Activated CD8-positive, alpha-beta memory T cell treated with anti-CD3 and anti-CD28 coated beads, Interleukin-2, amount 10 ng/mL, durations not matched to agents 7 days and 5 days (primary cell): ENCODE measurements around the gene TFCP2. TPM values are rescaled to one million over a fixed set of nuclear protein-coding genes. Genes with fewer than 3 reads are reported as not detected.
A peak's percentile ranks its signal among the peaks of the same experiment; 100 is the strongest.

ENCODE experiments used
- ATAC-seq: fragments of 150-1000 bp; cut with Tn5 transposase; one replicate; pipeline ENCODE4 v1.10.0; 2021; ENCODE audit warnings: moderate library complexity
- CTCF ChIA-PET: fragments of 350-600 bp; sonication (Branson Sonifier 250); formaldehyde crosslinking; loops from one replicate; lab custom pipeline; 2021; ENCODE audit warnings: antibody characterized with exemption; lab: Charles Lee
- DNase-seq: peaks from one replicate; pipeline ENCODE4 v3.0.0-alpha.2; 2020
- H3K27ac Mint-ChIP-seq: one replicate; pipeline ENCODE4 v1.8.0; 2021; ENCODE audit warnings: mild to moderate bottlenecking, mixed read lengths
- H3K27me3 Mint-ChIP-seq: one replicate; pipeline ENCODE4 v1.8.0; 2021; ENCODE audit warnings: mixed read lengths
- H3K36me3 Mint-ChIP-seq: one replicate; pipeline ENCODE4 v1.8.0; 2021; ENCODE audit warnings: mild to moderate bottlenecking, mixed read lengths
- H3K4me1 Mint-ChIP-seq: one replicate; pipeline ENCODE4 v1.8.0; 2021; ENCODE audit warnings: mixed read lengths
- H3K4me3 Mint-ChIP-seq: one replicate; pipeline ENCODE4 v1.8.0; 2021; ENCODE audit warnings: mild to moderate bottlenecking, moderate library complexity, mixed read lengths
- H3K9me3 Mint-ChIP-seq: one replicate; pipeline ENCODE4 v1.8.0; 2022; ENCODE audit warnings: low read depth, mixed read lengths
- total RNA-seq, 2 experiments: library from RNA; stranded (reverse); gene quantifications; one replicate each; pipeline ENCODE4 v1.2.3, GENCODE V29; 2021

TFCP2 gene
- total RNA-seq, 2 experiments from 2014 or later = 34.7 to 40.5 TPM

DNA sequence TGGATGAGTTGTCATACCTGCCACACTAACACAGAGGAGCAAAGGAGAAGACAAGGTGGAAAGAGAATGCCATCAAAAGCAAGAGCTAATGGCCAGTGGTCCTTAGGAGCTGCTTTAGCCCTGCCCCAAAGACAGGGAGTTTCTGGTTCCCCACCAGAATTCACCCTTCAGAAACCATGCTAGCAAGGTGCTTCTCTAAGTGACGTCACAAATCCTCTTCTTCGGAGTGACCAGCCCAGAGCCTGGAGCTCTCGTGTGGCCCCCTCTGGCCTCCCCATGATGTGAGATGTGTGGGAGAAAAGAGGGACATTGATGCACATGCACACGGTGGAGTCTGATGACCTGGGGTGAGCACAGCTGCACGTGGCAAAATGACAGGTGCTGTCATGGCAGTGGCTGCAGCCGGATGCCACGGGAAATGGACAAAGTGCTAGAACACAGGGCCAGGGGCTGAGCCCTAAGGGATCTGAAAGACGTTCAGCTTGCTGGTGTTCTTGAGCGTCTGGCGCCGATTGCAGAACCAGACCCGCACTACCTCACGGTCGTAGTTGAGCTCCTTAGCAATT lies 16.9 kb upstream of the TFCP2 start:
- CTCF ChIA-PET = no interaction called here
- Mint-ChIP-seq H3K4me1 (peaks cover 7% of the 10 kb centered on the region), H3K27me3 (no peaks in the 10 kb centered on the region), H3K36me3 (no peaks in the 10 kb centered on the region), H3K9me3 (no peaks in the 10 kb centered on the region), H3K27ac (no peak overlapping the region), H3K4me3 (no peak overlapping the region)
- DNase-seq (no peak), ATAC-seq (no peak)

DNA sequence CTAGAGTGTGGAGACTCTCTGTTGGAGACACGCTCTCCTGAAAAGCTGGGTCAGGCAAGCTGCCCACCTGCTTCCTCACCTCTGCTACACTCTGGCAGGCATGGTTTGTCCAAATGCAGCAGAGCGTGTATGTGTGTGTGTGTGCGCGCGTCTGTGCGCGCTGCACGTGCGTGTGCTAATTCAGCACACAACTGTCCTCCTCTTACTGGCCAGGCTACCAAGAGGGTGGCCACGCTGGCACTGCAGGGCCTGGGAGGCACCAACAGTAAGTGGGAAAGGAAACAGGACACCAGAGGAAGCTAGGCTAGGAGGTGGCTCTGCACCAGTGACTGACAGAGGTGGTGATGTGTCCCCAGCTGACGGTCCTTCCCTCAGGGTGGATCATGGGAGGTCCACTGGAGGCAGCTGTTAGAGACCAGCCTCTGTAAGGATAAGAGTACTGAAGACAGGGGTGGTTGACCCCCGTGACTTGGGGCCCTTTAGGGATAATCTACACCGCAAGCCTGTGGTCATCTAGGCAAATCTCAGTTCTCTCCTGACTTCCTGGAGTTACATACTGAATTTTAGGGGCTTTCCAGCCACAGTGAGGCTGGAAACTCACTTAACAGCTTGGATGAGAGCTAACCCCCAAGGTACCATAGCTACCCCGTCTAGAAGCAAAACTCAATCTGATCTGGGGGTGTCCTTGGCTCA lies 15.6 kb upstream of the TFCP2 start:
- DNase-seq (no peak), ATAC-seq (no peak)
- no peak overlapping the region for H3K27ac Mint-ChIP-seq
- no peaks in the 10 kb centered on the region for H3K9me3 Mint-ChIP-seq
- CTCF ChIA-PET = no interaction called here
- peaks cover 7% of the 10 kb centered on the region for H3K4me1 Mint-ChIP-seq
- H3K27me3 Mint-ChIP-seq = no peaks in the 10 kb centered on the region
- H3K4me3 Mint-ChIP-seq = no peak overlapping the region
- H3K36me3 Mint-ChIP-seq = no peaks in the 10 kb centered on the region

- CTCF ChIA-PET = no interaction called here
- Mint-ChIP-seq H3K36me3 (no peaks in the 10 kb centered on the region), H3K4me1 (peaks cover 7% of the 10 kb centered on the region), H3K9me3 (no peaks in the 10 kb centered on the region), H3K27me3 (no peaks in the 10 kb centered on the region), H3K27ac (no peak overlapping the region), H3K4me3 (no peak overlapping the region)
- ATAC-seq (no peak), DNase-seq (no peak)
Observed at GRCh38 chr12:51187370-51187987, 14.5 kb upstream of the TFCP2 start.

DNA sequence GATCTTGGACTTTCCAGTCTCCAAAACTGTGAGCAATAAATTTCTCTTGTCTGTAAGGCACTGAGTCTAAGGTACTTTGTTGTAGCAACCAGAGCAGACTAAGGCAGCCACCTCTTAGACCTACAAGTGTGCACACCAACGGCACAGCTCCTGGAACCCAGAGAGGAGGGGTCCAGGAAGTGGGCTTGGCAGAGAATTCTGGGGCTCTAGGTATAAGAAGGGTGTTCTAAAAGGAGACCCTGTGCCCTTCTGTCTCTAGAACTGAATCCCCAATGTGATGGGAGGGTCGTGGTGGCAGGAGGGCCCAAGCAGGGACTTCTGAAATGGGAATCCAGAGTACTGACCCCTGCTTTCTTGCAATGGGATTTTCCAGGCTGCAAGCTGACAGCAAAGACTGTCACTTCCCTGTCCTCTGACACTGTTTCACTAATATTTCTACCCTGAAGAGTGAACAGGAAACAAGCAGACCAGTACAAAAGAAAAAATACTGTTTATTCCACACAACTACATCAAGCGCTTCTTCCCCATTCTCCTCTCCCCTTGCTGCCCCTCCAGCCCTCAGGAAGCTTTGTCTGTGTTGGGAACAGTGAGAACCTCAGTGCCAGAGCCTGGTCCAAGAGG lies 13.6 kb upstream of the TFCP2 start:
- Mint-ChIP-seq H3K9me3 (no peaks in the 10 kb centered on the region), H3K27ac (no peak overlapping the region), H3K4me1 (peaks cover 7% of the 10 kb centered on the region), H3K27me3 (no peaks in the 10 kb centered on the region), H3K4me3 (no peak overlapping the region), H3K36me3 (no peaks in the 10 kb centered on the region)
- DNase-seq = no peak
- no peak for ATAC-seq
- CTCF ChIA-PET = no interaction called here

GRCh38 chr12:51185171-51185717 lies 12.3 kb upstream of the TFCP2 start:
- no peaks in the 10 kb centered on the region for H3K27me3 Mint-ChIP-seq
- no peak overlapping the region for H3K27ac Mint-ChIP-seq
- no peak for DNase-seq
- ATAC-seq = no peak
- H3K36me3 Mint-ChIP-seq = no peaks in the 10 kb centered on the region
- H3K9me3 Mint-ChIP-seq = no peaks in the 10 kb centered on the region
- CTCF ChIA-PET = no interaction called here
- H3K4me3 Mint-ChIP-seq = no peak overlapping the region
- peaks cover 7% of the 10 kb centered on the region for H3K4me1 Mint-ChIP-seq

DNA sequence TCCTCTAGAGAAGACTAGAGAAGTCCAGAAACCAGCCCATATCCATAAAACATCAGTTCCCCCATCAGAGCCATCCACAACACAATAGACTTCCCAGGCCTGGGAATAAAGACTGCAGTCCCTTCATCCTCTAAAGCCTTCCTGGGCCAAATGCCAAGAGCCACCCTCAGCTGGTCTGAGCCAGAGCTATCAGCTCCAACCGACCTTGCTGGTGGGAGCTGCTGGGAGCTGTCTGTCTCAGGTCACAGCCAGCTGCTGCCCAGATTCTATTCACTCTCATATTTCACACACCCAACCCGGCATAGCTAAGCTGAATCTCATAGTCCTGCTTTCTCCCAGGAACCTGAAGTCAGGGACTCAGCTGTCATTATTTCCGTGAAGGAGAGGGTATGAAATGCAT lies 10.9 kb upstream of the TFCP2 start:
- Mint-ChIP-seq H3K27ac (no peak overlapping the region), H3K36me3 (no peaks in the 10 kb centered on the region), H3K4me3 (no peak overlapping the region), H3K27me3 (no peaks in the 10 kb centered on the region), H3K4me1 (peaks cover 5% of the 10 kb centered on the region), H3K9me3 (no peaks in the 10 kb centered on the region)
- CTCF ChIA-PET = interaction anchor here (1.2 kb wide), 1 partner anchor 157 kb away, joined by 3 read pairs; no protein-coding TSS in a partner anchor
- DNase-seq (no peak), ATAC-seq (no peak)

DNA sequence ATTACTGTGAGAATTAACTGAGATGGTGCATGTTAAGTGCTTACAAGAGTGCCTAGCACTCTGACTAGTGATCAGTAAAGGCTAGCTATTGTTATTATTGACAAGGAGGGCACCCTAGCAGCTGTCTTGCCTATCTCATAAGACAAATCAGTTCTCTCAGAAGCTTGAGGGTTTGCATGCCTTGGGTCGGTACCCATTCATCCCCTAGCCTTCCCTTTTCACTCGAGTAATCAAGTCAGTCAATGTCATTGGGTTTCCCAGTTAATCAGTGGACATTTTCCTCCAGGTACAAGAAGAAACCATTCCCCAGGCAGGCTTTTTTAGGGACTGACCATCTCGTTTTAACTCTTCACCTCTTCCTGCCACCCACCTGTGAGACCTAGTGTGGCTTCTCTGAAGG lies 10.4 kb upstream of the TFCP2 start:
- CTCF ChIA-PET = interaction anchor here (1.2 kb wide), 1 partner anchor 158 kb away, joined by 3 read pairs; no protein-coding TSS in a partner anchor
- Mint-ChIP-seq H3K27me3 (no peaks in the 10 kb centered on the region), H3K4me3 (no peak overlapping the region), H3K27ac (no peak overlapping the region), H3K4me1 (peaks cover under 1% of the 10 kb centered on the region), H3K9me3 (no peaks in the 10 kb centered on the region), H3K36me3 (no peaks in the 10 kb centered on the region)
- ATAC-seq (no peak), DNase-seq (no peak)

- H3K4me1 Mint-ChIP-seq = no peaks in the 10 kb centered on the region
- H3K27ac Mint-ChIP-seq = no peak overlapping the region
- H3K27me3 Mint-ChIP-seq = no peaks in the 10 kb centered on the region
- H3K4me3 Mint-ChIP-seq = no peak overlapping the region
- ATAC-seq (no peak), DNase-seq (no peak)
- CTCF ChIA-PET = no interaction called here
- H3K36me3 Mint-ChIP-seq = no peaks in the 10 kb centered on the region
- no peaks in the 10 kb centered on the region for H3K9me3 Mint-ChIP-seq
Observed at GRCh38 chr12:51181558-51181957, 8.6 kb upstream of the TFCP2 start.

DNA sequence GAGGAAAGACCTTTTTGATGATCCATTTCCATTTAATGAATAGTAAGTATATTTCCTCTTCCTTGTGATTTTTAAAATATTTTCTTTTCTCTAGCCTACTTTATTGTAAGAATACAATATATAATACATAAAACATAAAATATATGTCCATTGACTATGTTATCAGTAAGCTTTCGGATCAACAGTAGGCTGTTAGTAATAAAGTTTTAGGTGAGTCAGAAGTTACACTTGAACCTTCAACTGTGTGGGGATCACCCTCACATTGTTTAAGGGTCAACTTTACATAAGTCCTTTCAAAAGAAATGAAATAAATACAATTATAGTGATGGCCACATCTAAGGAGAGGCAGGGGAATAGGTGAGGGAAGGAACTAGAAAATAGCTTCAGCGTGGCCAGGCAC lies 5.0 kb upstream of the TFCP2 start:
- Mint-ChIP-seq H3K27me3 (no peaks in the 10 kb centered on the region), H3K36me3 (peaks cover 2% of the 10 kb centered on the region), H3K4me1 (peaks cover 5% of the 10 kb centered on the region), H3K4me3 (no peak overlapping the region), H3K27ac (no peak overlapping the region), H3K9me3 (no peaks in the 10 kb centered on the region)
- ATAC-seq = no peak
- DNase-seq = no peak
- CTCF ChIA-PET = interaction anchor here (0.9 kb wide), 1 partner anchor 17 kb away, joined by 3 read pairs; no protein-coding TSS in a partner anchor

- Mint-ChIP-seq H3K4me1 (peaks cover 16% of the 10 kb centered on the region), H3K36me3 (peaks cover 9% of the 10 kb centered on the region), H3K27me3 (no peaks in the 10 kb centered on the region), H3K27ac (no peak overlapping the region), H3K9me3 (no peaks in the 10 kb centered on the region), H3K4me3 (no peak overlapping the region)
- CTCF ChIA-PET = interaction anchor here (1.4 to 1.5 kb wide), 2 partner anchors 43 to 177 kb away, joined by 4 to 5 read pairs; partner anchors contain the start of gene POU6F1
- ATAC-seq (no peak), DNase-seq (no peak)
Observed at GRCh38 chr12:51174501-51174900, 1.6 kb upstream of the TFCP2 start.

DNA sequence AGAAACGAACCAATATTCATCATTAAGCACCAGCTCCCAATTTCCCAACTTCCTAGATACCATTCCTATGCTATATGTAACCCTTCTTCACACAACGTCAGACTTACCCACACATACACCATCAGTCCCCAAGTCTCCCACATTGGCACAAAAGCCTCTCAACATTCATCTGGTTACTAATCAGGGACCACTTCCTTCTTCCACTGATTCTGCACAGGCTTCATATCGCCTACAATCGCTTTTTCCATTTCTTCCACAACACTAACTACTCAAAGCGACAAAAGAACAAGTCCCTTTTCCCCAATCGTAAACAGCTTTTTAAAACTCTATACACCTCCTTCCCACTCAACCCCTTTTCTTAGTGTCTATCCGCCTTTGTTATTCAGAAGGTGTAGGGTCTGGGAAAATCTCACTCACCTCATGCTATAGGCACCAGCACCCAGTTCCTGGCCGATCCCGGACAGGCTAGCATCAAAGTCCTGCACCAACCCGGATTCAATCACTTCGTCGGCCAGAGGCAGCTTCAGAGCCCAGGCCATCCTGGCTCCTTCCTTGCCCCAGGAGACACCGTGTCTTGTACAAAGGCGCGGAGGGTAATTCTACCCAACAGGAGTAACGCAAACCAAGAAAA lies 936 bp downstream of the TFCP2 start:
- peak; percentile 1 for ATAC-seq
- peaks cover 18% of the 10 kb centered on the region for H3K4me1 Mint-ChIP-seq
- CTCF ChIA-PET = no interaction called here

GRCh38 chr12:51163795-51164194 lies 9.1 kb downstream of the TFCP2 start:
- Mint-ChIP-seq H3K4me3 (no peak overlapping the region), H3K27ac (no peak overlapping the region), H3K36me3 (peaks cover 30% of the 10 kb centered on the region), H3K27me3 (no peaks in the 10 kb centered on the region), H3K4me1 (peaks cover 11% of the 10 kb centered on the region), H3K9me3 (no peaks in the 10 kb centered on the region)
- CTCF ChIA-PET = no interaction called here
- DNase-seq = no peak
- ATAC-seq = no peak

More for the DNA sequence above, 936 bp downstream of the TFCP2 start:
- Mint-ChIP-seq H3K27ac (no peak overlapping the region), H3K36me3 (peaks cover 11% of the 10 kb centered on the region), H3K9me3 (no peaks in the 10 kb centered on the region), H3K4me3 (no peak overlapping the region), H3K27me3 (no peaks in the 10 kb centered on the region)
- DNase-seq = no peak

- Mint-ChIP-seq H3K27me3 (no peaks in the 10 kb centered on the region), H3K36me3 (peaks cover 30% of the 10 kb centered on the region), H3K4me3 (no peak overlapping the region), H3K4me1 (peaks cover 11% of the 10 kb centered on the region), H3K27ac (no peak overlapping the region), H3K9me3 (no peaks in the 10 kb centered on the region)
- no peak for DNase-seq
- CTCF ChIA-PET = no interaction called here
- ATAC-seq = no peak
Observed at GRCh38 chr12:51162217-51162616, 10.7 kb downstream of the TFCP2 start.
